Astrocyte (in vitro differentiated cells and primary cell): ENCODE measurements around the gene CTNNA3.

Experiments used
- EZH2 ChIP-seq: IDR thresholded peaks from 2 replicates; pipeline ENCODE4 v1.6.1; 2012; ENCODE audit warnings: mild to moderate bottlenecking, low read length, inconsistent platforms; ENCODE audit not compliant: insufficient read depth
- TF ChIP-seq, protein P1 (sequence below): IDR thresholded peaks from 2 replicates; pipeline ENCODE4 v1.5.1; 2011; ENCODE audit warnings: low read depth, mild to moderate bottlenecking, inconsistent platforms, low read length, moderate library complexity; ENCODE audit not compliant: insufficient read depth

GRCh38 chr10:67302701-67303100 lies 393.3 kb downstream of the CTNNA3 start:
- TF ChIP-seq, protein P1, sequence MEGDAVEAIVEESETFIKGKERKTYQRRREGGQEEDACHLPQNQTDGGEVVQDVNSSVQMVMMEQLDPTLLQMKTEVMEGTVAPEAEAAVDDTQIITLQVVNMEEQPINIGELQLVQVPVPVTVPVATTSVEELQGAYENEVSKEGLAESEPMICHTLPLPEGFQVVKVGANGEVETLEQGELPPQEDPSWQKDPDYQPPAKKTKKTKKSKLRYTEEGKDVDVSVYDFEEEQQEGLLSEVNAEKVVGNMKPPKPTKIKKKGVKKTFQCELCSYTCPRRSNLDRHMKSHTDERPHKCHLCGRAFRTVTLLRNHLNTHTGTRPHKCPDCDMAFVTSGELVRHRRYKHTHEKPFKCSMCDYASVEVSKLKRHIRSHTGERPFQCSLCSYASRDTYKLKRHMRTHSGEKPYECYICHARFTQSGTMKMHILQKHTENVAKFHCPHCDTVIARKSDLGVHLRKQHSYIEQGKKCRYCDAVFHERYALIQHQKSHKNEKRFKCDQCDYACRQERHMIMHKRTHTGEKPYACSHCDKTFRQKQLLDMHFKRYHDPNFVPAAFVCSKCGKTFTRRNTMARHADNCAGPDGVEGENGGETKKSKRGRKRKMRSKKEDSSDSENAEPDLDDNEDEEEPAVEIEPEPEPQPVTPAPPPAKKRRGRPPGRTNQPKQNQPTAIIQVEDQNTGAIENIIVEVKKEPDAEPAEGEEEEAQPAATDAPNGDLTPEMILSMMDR, result no peak
- no peak for TF ChIP-seq EZH2
